Astrocyte of the cerebellum (primary cell): ENCODE data around the gene RTN1.

Experiments
- DNase-seq: peaks from one replicate; pipeline ENCODE4 v3.0.0-alpha.2; 2011; ENCODE audit warnings: low read depth
- H3K4me3 ChIP-seq: 2 replicates; pipeline ENCODE4 v1.5.1; 2011; ENCODE audit warnings: mild to moderate bottlenecking, low read depth, low read length, moderate library complexity
- in situ Hi-C: cut with HindIII; loops from 2 replicates; pipeline ENCODE4 v1.10.0; 2017; ENCODE audit warnings: low sequenced_read_pairs
- TF ChIP-seq, protein P1 (sequence below): IDR thresholded peaks from 2 replicates; pipeline ENCODE4 v1.5.1; 2012; ENCODE audit warnings: low read length, low read depth, moderate library complexity, mild to moderate bottlenecking; ENCODE audit errors: missing control alignments

The RTN1 gene

GRCh38 chr14:59788176-59788575 lies 82.4 kb downstream of the RTN1 start:
- TF ChIP-seq, protein P1, sequence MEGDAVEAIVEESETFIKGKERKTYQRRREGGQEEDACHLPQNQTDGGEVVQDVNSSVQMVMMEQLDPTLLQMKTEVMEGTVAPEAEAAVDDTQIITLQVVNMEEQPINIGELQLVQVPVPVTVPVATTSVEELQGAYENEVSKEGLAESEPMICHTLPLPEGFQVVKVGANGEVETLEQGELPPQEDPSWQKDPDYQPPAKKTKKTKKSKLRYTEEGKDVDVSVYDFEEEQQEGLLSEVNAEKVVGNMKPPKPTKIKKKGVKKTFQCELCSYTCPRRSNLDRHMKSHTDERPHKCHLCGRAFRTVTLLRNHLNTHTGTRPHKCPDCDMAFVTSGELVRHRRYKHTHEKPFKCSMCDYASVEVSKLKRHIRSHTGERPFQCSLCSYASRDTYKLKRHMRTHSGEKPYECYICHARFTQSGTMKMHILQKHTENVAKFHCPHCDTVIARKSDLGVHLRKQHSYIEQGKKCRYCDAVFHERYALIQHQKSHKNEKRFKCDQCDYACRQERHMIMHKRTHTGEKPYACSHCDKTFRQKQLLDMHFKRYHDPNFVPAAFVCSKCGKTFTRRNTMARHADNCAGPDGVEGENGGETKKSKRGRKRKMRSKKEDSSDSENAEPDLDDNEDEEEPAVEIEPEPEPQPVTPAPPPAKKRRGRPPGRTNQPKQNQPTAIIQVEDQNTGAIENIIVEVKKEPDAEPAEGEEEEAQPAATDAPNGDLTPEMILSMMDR = no peak

GRCh38 chr14:59787045-59787674 lies 83.4 kb downstream of the RTN1 start:
- TF ChIP-seq, protein P1 = no peak
- no peak for DNase-seq
- in situ Hi-C loops = no loop called here
- no peak overlapping the region for H3K4me3 ChIP-seq

More at GRCh38 chr14:59788176-59788575, 82.4 kb downstream of the RTN1 start:
- in situ Hi-C loops = no loop called here
- no peak for DNase-seq
- no peak overlapping the region for H3K4me3 ChIP-seq

DNA sequence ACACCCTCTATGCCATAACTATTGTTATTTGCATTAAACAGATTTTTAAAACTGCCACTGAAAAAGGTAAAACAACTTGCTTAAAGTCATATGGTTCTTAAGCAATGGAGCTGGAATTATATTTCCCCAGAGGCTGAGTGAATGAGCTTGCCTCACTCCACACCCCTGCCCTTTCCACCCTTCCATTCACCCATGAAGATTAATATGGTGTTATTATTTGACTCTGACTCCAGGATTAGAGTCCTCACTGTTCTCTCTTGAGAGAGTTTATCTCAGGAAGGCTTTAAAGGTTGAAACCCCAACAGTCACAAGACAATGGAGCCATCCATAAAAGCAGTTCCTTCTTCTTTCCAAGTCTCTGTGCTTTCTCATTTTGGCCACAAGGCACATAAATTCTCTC lies 84.9 kb downstream of the RTN1 start:
- TF ChIP-seq, protein P1 = no peak
- in situ Hi-C loops = no loop called here
- H3K4me3 ChIP-seq = no peak overlapping the region
- no peak for DNase-seq

- TF ChIP-seq, protein P1 = no peak
- no peak overlapping the region for H3K4me3 ChIP-seq
- no peak for DNase-seq
- in situ Hi-C loops = no loop called here
Measured at GRCh38 chr14:59782760-59783159, 87.8 kb downstream of the RTN1 start.

DNA sequence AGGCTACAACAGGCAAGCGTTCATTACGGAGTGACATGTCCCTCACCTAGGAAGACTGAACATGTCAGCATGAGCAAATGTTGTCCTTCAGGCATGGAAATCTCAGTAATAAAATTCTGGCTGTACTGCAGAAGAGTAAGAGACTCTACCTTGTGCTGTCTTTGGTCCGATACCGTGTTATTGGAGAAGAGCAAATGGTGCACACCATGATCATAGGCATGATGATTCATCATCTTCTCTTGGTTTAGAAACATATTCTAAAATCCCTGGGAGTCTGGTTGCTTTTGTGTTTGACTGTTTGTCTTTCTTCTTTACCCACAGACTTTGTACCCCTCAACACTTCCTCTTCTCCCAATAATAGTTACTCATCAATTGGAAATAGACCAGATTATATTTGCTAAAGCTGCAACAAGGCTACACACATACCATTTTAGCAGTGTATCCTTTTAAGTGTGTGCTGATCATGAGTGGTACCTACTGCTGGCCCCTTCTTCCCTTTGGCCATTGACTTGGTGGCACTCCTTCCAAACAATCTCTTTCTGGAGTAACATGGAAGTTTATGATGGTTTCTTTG lies 93.5 kb downstream of the RTN1 start:
- in situ Hi-C loops = no loop called here
- no peak overlapping the region for H3K4me3 ChIP-seq
- TF ChIP-seq, protein P1 = no peak
- DNase-seq = no peak

DNA sequence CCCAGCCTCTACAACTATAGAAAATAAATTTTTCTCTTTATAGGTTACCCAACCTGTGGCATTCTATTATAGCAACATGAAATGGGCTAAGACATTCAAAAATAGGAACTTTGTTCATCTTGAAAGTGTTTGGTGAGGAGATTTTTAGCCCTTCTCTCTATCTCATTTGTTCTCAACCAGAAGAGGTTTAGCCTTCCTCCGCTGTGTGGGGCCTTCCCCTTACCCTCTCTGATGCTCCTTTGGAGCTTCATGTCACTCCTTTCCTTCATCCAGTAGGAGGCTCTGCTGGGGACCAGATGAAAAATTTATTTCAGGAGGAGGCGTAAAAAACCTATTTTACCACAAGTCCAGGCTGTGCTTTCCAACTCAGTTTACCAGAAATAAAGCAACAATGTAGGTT lies 94.1 kb downstream of the RTN1 start:
- in situ Hi-C loops = no loop called here

More for the DNA sequence above, 94.1 kb downstream of the RTN1 start:
- TF ChIP-seq, protein P1 = no peak
- no peak for DNase-seq
- no peak overlapping the region for H3K4me3 ChIP-seq
